ENCODE measurements around the gene MLIP.

DNA sequence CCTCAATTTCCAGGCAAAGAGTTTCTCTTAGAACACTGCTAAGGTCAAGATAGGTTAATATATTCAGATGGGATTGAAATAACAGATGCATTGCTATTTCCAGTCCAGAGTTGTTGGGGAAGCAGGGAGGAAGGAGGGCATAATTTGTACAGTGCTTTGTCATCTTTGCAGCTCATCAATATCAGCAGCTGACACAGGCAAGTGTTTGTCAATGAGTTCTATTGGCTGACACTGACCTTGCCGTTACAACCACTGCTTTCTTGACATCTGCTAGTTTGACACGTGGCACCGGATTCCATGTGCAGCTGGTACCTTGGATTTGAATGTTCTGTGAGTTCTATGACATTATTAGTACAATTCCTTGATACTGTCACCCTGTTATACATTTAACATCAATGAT lies 28.0 kb upstream of the MLIP start:
- TF ChIP-seq, protein P1, sequence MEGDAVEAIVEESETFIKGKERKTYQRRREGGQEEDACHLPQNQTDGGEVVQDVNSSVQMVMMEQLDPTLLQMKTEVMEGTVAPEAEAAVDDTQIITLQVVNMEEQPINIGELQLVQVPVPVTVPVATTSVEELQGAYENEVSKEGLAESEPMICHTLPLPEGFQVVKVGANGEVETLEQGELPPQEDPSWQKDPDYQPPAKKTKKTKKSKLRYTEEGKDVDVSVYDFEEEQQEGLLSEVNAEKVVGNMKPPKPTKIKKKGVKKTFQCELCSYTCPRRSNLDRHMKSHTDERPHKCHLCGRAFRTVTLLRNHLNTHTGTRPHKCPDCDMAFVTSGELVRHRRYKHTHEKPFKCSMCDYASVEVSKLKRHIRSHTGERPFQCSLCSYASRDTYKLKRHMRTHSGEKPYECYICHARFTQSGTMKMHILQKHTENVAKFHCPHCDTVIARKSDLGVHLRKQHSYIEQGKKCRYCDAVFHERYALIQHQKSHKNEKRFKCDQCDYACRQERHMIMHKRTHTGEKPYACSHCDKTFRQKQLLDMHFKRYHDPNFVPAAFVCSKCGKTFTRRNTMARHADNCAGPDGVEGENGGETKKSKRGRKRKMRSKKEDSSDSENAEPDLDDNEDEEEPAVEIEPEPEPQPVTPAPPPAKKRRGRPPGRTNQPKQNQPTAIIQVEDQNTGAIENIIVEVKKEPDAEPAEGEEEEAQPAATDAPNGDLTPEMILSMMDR (IDR thresholded peaks at IDR 0.05): no peak
- no peak for TF ChIP-seq POLR2A (IDR thresholded peaks at IDR 0.05)

Data from Peyer's patch (tissue), 4 donors.